OCI-M1 (cell line): ENCODE data around the gene CNPY1.
"Not testable (repeated sequence)": the region's sequence is repeated elsewhere in the genome, so short reads cannot be mapped to it uniquely, and the experiment has no call there.

ENCODE experiments used
- DNase-seq: peaks from one replicate; lab custom pipeline; 2025; lab: John Stamatoyannopoulos, UW

Gene CNPY1

GRCh38 chr7:155546449-155546848 is at the start of gene CNPY1:
CNPY1 (minus strand) TSS chr7:155546559; CDS start chr7:155545929, 630 bp downstream.
- DNase-seq: not testable (repeated sequence)

- no peak for DNase-seq
These were observed 48.6 kb upstream of the CNPY1 start for GRCh38 chr7:155594961-155595366.

GRCh38 chr7:155594163-155594732 is 47.9 kb upstream of the CNPY1 start:
- DNase-seq: no peak

- peak; percentile 0 for DNase-seq
These were observed 47.3 kb upstream of the CNPY1 start for GRCh38 chr7:155593461-155594162.

GRCh38 chr7:155591055-155591775 is 44.9 kb upstream of the CNPY1 start:
- no peak for DNase-seq

GRCh38 chr7:155590215-155591018 is 44.1 kb upstream of the CNPY1 start:
- peak; percentile 45 for DNase-seq

- DNase-seq: no peak
These were observed 42.9 kb upstream of the CNPY1 start for GRCh38 chr7:155589001-155589980.

GRCh38 chr7:155588468-155588998 is 42.2 kb upstream of the CNPY1 start:
- DNase-seq: no peak

GRCh38 chr7:155587486-155587885 is 41.1 kb upstream of the CNPY1 start:
- DNase-seq: no peak

- DNase-seq: no peak
These were observed 40.6 kb upstream of the CNPY1 start for GRCh38 chr7:155586843-155587440.

GRCh38 chr7:155585951-155586350 is 39.6 kb upstream of the CNPY1 start:
- no peak for DNase-seq

- no peak for DNase-seq
These were observed 39.2 kb upstream of the CNPY1 start for GRCh38 chr7:155585532-155585895.

- peak; percentile 21 for DNase-seq
These were observed 38.6 kb upstream of the CNPY1 start for GRCh38 chr7:155584763-155585531.

- no peak for DNase-seq
These were observed 37.9 kb upstream of the CNPY1 start for GRCh38 chr7:155584261-155584660.

GRCh38 chr7:155583636-155584035 is 37.3 kb upstream of the CNPY1 start:
- DNase-seq: no peak

- no peak for DNase-seq
These were observed 35.6 kb upstream of the CNPY1 start for GRCh38 chr7:155581954-155582353.

- DNase-seq: no peak
These were observed 34.9 kb upstream of the CNPY1 start for GRCh38 chr7:155581107-155581830.

GRCh38 chr7:155580367-155580766 is 34.0 kb upstream of the CNPY1 start:
- peak; percentile 0 for DNase-seq

GRCh38 chr7:155579565-155579964 is 33.2 kb upstream of the CNPY1 start:
- no peak for DNase-seq
